HG02870 (cell line): ENCODE data around the gene CKS2.
A peak's percentile ranks its signal among the peaks of the same experiment; 100 is the strongest.
"Not testable (repeated sequence)": the region's sequence is repeated elsewhere in the genome, so short reads cannot be mapped to it uniquely, and the experiment has no call there.

Source experiments
- ATAC-seq: cut with Tn5 transposase; IDR thresholded peaks from one replicate; pipeline ENCODE4 v1.9.1; 2021; ENCODE audit warnings: mild to moderate bottlenecking, moderate library complexity; ENCODE audit not compliant: unreplicated experiment

CKS2 gene

GRCh38 chr9:89310475-89311345, at the start of gene CKS2:
TSS of gene CKS2 (plus strand) at chr9:89311195. CDS start at chr9:89311293, 98 bp downstream.
- peak; percentile 86 for ATAC-seq

DNA sequence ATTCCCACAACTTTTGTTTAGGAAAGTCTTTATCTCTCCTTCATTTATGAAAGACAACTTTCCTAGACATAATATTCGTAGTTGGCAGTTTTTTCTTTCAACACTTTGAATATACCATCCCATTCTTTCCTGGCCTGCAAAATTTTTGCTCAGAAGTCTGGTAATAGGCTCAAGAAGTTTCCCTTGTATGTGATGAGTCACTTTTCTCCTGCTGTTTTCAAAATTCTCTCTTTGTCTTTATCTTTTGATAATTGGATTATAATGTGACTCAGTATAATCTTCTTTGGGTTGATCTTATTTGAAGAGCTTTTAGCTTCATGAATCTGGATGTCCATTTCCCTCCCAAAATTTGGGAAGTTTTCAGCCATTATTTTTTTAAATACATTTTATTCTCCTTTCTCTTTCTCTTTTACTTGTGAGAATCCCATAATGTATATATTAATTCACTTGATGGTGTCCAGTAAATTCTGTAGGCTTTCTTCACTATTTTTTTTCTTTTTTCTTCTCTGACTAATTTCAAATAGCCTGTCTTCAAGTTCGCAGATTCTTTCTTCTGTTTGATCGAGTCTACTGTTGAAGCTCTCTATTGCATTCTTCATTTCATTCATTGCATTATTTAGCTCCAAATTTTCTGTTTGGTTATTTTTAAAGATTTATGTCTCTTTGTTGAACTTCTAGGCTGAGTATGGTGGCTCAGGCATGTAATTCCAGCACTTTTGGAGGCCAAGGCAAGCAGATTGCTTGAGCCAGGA, 37.3 kb upstream of the CKS2 start:
- no peak for ATAC-seq

- ATAC-seq: no peak
Measured at GRCh38 chr9:89274838-89275237, 36.2 kb upstream of the CKS2 start.

GRCh38 chr9:89276040-89276439, 35.0 kb upstream of the CKS2 start:
- ATAC-seq: not testable (repeated sequence)

GRCh38 chr9:89277043-89277442, 34.0 kb upstream of the CKS2 start:
- ATAC-seq: no peak

DNA sequence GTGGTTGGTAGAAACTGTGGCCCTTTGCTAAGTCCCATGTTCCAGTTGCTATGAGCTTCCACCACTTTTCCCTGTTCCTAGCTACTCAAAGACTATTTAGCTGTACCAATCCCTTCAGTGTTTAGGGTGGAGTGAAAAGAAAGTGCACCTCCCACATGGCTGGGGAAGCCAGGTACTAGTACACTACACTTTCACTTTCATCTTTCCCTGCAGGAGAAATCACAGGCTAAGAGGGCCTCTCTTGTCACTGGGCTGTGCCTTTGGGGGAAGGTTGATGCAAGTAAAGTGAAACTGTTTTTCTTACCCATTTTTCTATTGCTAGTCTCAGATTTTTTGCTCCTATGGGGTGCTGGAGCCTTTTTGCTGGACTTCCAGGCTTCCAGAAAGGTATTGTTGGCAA, 33.5 kb upstream of the CKS2 start:
- no peak for ATAC-seq

DNA sequence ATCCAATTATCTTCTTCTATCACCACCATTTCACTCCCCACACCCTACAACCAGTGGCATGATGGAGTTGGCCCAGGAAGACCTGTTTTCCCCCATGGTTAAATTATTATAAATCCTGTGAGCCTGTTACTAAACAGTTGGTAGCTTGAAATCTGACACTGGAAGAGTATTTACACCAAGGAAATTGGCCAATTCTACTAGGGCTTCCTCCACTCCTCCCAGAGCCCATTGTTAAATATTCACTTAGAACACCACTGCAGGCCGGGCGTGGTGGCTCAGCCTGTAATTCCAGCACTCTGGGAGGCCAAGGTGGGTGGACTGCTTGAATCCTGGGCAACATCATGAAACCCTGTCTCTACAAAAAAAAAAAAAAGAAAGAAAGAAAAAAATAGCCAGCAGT, 32.4 kb upstream of the CKS2 start:
- ATAC-seq: no peak

GRCh38 chr9:89278997-89279739, 31.8 kb upstream of the CKS2 start:
- ATAC-seq: no peak

DNA sequence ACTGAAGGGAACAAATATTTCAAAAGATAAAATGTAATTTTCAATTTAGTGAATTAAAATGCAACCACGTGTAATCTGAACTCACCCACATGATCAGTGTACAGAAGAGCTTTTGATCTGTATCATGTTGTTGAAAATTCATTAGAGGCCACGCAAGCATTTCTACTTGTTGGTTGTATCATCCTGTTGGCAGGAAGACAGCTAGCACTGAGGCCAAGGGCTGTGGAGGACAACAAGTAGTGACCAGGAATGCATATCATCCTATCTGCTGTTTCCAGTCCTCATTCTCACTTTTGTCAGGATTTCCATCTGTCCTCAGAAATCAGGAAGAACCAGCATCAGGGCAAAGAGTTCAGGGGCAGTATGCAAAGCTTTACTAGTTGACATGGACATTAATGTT, 29.9 kb upstream of the CKS2 start:
- no peak for ATAC-seq

DNA sequence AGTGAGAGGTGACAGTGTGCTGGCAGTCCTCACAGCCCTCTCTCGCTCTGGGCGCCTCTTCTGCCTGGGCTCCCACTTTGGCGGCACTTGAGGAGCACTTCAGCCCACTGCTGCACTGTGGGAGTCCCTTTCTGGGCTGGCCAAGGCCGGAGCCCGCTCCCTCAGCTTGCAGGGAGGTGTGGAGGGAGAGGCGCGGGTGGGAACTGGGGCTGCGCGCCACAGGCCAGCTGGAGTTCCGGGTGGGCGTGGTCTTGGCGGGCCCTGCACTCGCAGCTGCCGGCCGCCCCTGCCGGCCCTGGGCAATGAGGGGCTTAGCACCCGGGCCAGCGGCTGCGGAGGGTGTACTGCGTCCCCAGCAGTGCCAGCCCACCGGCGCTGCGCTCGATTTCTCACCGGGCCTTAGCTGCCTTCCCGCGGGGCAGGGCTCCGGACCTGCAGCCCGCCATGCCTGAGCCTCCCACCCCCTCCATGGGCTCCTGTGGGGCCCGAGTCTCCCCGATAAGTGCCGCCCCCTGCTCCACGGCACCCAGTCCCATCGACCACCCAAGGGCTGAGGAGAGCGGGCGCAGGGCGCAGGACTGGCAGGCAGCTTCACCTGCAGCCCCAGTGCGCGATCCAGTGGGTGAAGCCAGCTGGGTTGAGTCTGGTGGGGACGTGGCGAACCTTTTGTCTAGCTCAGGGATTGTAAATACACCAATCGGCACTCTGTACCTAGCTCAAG, 28.6 kb upstream of the CKS2 start:
- ATAC-seq: not testable (repeated sequence)

- ATAC-seq: no peak
Measured at GRCh38 chr9:89284076-89284475, 26.9 kb upstream of the CKS2 start.

DNA sequence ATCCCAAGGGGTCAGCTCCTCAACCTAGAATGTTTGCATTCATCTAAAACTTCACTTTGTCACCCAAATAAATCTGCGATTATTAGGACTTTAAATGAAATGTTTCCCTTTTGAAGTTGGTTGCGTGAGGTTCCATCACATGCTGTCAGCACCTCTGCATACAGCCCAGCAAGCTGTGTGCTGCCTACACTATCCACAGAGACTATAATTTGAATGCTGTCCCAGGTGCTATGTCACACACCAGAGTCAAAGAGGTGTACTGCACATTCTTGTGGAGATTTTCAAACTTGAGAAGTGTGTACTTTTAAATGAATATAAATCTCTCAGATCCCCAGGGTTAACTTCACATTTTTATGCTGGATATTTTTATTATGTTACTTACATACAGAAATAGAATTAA, 19.3 kb upstream of the CKS2 start:
- ATAC-seq: no peak

GRCh38 chr9:89293014-89293413, 18.0 kb upstream of the CKS2 start:
- ATAC-seq: no peak

DNA sequence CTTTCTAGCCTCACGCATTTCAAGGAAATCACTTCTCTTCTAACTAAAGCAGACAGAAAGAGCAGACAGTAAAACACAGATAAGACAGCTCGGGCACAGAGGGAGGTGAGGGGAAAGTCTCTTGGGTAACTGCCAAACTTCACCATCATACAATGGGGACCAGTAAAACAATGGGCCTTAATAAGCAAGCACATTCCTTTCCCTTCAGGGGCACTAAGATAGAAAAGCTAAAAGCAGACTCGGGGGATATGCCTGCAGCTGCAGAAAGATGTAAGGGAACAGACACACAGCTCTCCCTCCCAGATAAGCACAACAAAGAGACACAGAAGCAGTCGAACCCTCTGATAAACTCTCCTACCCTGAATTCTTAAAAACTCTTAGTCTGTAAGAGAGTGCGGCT, 15.6 kb upstream of the CKS2 start:
- no peak for ATAC-seq

- not testable (repeated sequence) for ATAC-seq
Measured at GRCh38 chr9:89301996-89302395, 9.0 kb upstream of the CKS2 start.

GRCh38 chr9:89304020-89304833, 6.8 kb upstream of the CKS2 start:
- peak; percentile 28 for ATAC-seq

- ATAC-seq: peak; percentile 74
Measured at GRCh38 chr9:89304834-89305188, 6.2 kb upstream of the CKS2 start.

DNA sequence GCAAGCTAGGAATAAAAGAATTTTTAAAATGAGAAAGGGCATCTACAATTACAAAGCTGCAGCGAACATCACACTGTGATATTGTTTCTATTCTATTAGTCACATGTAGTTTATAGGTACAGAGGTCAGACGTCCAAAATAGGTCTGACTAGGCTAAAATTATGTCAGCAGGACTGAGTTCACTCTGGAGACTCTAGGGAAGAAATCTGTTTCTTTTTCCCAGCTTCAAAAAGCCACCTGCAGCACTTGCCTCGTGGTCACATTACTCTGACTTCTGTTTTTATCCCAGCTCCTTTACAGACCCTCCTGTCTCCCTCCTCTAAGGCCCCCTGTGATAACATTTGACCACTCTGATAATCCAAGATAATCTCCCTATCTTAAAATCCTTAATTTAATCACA, 5.1 kb upstream of the CKS2 start:
- ATAC-seq: no peak

DNA sequence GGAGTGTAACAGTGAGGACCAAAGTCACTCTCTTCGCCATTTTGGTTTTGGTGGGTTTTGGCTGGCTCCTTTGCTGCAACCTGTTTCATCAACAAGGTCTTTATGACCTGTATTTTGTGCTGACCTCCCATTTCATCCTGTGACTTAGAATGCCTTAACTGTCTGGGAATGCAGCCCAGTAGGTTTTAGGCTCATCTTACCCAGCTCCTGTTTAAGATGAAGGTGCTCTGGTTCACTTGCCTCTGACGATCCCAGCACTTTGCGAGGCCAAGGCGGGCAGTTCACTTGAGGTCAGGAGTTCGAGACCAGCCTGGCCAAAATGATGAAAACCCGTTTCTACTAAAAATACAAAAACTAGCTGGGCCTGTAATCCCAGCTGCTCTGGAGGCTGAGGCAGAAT, 1.8 kb upstream of the CKS2 start:
- ATAC-seq: no peak
